Measurements from ENCODE around the gene BBIP1.

DNA sequence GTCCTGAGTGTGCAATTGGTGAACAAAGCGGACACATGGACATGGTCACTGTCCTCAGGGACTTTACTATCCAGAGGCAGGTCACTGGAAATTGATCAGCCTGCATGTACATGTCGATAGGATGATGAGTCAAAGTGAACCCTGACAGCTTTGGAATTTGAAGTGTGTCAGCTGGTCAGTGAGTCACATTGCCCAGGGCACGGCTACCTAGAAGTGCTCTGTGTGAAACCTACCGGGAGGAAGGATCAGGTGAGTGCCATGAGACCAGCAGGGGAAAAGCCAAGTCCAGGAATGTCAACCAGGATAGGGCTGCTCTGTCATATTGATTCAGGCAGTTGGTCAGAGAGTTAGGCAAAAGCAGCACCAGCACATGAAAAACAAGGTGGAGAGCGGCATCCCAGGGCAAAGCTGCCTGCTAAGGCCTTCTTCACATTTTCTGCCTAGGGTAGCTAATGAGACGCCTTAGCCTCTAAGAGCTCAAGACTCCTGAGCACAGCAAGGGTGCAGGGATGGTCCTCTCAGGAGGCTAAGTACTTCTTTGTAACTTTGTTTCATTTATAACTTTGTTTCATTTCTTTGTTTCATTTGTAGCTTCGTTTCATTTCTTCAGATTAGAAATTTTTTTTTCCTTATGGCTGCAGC lies 66.6 kb downstream of the BBIP1 start:
- TF ChIP-seq, protein P1, sequence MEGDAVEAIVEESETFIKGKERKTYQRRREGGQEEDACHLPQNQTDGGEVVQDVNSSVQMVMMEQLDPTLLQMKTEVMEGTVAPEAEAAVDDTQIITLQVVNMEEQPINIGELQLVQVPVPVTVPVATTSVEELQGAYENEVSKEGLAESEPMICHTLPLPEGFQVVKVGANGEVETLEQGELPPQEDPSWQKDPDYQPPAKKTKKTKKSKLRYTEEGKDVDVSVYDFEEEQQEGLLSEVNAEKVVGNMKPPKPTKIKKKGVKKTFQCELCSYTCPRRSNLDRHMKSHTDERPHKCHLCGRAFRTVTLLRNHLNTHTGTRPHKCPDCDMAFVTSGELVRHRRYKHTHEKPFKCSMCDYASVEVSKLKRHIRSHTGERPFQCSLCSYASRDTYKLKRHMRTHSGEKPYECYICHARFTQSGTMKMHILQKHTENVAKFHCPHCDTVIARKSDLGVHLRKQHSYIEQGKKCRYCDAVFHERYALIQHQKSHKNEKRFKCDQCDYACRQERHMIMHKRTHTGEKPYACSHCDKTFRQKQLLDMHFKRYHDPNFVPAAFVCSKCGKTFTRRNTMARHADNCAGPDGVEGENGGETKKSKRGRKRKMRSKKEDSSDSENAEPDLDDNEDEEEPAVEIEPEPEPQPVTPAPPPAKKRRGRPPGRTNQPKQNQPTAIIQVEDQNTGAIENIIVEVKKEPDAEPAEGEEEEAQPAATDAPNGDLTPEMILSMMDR (IDR thresholded peaks at IDR 0.05), result no peak
- TF ChIP-seq POLR2A (IDR thresholded peaks at IDR 0.05), result no peak

Data from heart left ventricle (tissue), 13 donors.